ENCODE data around the gene SIAH3.

SIAH3 gene

DNA sequence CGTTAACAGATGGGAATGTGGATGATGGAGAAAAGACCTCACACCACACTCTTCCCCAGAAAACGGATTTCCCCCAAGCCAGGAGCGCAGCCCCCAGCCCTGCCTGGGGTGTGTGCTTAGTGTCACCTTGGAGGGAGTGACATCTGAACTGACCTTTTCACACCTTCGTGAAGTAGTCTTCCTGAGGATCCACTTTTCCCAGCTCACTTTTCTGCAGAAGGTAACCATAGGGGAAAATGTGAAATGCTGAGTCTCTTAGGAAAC, 26.2 kb downstream of the SIAH3 start:
- in situ Hi-C loops (cut with HindIII; ENCODE audit: low sequenced_read_pairs) = no loop called here

DNA sequence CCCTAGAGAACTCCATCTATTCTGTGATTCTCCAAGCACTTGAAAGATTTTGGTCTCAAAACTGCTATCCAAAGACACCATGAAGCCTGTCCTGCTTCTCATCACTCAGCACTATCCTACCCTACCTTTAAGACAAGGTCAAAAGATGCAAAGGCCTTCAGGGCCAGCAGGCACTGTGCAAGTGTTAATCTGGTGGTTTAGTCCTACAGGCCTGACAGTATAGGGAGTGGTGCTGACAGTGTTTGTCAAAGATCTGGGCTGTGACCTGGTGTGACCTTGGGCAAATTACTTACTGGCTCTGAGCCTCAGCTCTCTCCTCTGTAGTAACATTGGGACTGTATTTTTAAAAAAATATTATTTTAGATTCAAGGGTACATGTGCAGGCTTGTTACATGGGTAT, 28.0 kb downstream of the SIAH3 start:
- in situ Hi-C loops (cut with HindIII; ENCODE audit: low sequenced_read_pairs) = loop anchor here (5.0 kb wide), 1 partner anchor 106 kb away; no protein-coding TSS in a partner anchor

DNA sequence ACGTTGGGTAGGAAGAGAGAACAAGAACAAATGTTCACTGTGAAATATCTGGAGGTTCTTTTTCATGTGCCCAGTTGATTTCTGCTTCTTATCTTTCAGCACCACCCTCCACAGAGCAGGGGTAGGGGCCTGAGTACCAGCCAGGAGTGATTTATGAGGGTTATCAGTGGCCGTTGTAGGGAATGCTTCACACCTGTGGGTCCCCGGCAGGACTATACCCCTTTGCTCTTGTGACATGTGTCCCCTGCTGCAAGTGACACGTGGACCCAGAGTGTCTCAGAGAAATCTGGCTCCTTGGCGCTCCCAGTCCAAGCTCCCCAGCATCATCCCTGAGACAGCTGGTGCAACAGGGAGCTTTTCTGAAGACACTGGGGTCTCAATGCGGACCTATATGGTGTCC, 29.7 kb downstream of the SIAH3 start:
- in situ Hi-C loops (cut with HindIII; ENCODE audit: low sequenced_read_pairs) = loop anchor here (5.0 kb wide), 1 partner anchor 105 kb away; no protein-coding TSS in a partner anchor

DNA sequence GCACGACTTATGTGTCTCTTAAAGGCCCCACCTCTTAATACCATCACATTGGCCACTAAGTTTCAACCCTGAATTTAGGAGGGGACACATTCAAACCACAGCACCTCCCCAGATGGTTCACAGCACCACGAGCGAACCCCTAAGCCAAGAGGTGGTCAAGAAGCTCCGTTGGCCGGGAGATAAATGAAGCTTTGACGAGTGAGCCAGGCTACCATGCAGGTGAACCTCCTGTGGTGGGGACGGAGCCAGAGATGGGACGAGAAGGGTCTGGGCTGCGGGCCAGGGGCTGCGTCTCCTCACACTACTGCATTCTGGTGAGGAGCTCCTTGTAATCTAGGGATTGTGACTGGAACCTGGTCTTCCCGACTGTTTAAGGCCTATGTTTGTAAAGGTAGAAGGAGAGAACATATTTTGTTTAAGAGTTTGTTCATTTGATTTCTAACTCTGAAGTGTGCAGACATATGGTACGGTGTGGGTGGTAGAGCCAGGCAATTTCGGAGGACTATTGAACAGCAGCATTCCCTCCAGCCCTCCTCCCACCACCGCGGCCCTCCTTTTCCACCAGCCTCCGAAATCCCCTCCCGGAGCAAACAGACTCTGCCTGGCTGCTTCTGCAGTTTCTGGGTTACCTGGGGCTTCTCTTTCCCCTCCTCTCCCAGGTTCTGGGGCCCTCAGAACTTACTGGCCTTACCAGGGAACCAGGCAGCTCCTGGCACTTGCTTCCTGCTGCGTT, 31.3 kb downstream of the SIAH3 start:
- in situ Hi-C loops (cut with HindIII; ENCODE audit: low sequenced_read_pairs) = loop anchor here (5.0 kb wide), 1 partner anchor 103 kb away; no protein-coding TSS in a partner anchor

DNA sequence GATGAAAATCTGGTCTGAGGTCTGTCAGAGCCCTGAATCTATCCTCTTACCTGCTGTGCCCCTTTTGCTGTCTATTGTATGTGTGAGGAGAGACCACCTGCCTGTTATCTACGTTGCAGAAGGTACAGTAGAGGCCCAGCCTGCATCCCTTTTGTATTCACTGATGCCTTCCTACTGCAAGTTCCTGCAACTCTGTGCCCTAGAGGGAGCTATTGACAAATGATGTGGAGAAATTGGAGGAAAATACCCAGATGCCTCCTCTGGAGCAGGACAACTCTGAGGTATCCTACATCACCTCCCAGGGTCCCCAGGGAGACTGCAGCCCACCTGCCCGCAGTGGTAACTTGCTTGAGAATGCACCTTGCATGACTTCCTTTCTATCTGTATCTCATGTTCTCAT, 33.7 kb downstream of the SIAH3 start:
- in situ Hi-C loops (cut with HindIII; ENCODE audit: low sequenced_read_pairs) = no loop called here

DNA sequence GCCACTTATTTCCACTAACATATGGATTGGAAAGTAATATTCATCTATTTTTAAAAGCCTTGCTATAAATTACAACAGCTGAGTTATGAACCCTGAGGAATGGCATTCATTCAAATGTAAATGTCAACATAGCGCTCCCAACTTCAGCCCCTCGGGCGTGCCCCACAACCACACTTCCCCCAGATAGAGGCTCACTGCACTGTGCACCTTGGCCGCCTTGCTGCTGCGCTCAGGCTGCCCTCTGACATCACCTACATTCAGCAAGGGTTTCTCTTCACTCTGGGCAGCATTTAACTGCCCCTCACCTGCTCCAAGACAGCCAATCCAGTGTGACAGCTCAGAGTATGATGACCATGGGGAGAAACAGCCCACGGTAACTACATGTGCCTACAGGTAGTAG, 35.1 kb downstream of the SIAH3 start:
- in situ Hi-C loops (cut with HindIII; ENCODE audit: low sequenced_read_pairs) = no loop called here

DNA sequence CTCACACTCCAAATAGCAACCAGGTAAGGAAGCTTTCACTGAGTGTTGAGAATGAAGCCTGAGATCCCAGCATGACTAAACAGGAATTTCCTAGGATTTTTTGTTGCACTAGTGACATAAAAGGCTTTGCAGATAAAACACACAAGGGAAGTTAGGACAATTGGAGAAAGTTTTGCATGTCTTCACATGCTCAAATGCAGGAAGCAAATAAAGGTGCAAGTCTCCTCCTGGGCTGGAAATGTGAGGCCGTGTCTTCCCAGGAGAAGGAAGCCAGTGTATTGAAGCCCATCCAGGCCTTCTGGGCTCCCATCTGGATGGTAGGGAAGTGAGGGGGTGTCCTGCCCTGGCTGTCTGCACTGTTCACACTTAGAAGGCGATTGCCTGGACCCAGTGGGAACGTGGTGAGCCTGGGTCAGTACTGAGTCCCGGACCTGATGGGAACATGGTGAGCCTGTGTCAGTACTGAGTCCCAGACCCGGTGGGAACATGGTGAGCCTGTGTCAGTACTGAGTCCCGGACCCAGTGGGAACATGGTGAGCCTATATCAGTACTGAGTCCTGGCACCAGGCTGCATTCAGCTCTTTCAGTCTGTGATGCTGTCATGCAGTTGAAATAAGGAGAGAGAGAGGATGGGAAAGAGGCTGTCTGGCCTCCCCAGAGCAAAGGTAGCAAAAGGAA, 38.7 kb downstream of the SIAH3 start:
- in situ Hi-C loops (cut with HindIII; ENCODE audit: low sequenced_read_pairs) = no loop called here

DNA sequence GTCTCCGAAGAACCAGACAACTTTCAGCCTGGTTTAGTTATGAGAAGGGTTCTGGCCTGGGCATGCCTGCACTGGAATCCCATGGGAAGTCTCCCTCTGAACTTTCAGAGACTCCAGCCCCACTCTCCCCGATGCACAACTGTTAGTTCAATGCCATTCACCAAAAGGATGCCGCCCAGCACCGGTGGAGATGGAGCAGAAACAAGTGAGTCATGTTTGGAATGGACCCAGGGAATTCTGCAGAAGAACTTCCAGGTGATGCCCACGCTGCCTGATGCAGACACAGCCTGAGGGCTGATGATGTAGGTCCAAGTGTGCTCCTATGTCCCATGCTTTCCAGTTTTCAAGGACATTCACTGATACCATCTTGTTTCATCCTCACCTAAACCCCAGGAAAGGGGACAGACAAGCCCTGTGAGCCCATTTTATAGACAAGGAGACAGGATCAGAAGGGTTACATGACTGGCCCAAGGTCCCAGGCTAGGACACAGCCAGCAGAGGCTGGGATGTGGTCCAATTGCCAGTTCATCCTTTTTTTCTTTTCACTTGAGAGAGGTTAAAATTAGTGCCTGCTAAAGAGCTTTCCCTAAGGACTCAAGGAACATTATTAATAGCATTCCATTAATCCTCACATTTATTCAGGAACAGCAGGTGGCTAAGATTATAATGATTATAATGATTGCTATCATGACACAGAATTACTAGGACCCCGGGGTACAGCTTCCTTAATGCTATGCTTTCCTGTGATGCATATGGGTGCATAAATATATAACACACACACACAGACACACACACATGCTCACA, 39.5 kb downstream of the SIAH3 start:
- in situ Hi-C loops (cut with HindIII; ENCODE audit: low sequenced_read_pairs) = no loop called here

DNA sequence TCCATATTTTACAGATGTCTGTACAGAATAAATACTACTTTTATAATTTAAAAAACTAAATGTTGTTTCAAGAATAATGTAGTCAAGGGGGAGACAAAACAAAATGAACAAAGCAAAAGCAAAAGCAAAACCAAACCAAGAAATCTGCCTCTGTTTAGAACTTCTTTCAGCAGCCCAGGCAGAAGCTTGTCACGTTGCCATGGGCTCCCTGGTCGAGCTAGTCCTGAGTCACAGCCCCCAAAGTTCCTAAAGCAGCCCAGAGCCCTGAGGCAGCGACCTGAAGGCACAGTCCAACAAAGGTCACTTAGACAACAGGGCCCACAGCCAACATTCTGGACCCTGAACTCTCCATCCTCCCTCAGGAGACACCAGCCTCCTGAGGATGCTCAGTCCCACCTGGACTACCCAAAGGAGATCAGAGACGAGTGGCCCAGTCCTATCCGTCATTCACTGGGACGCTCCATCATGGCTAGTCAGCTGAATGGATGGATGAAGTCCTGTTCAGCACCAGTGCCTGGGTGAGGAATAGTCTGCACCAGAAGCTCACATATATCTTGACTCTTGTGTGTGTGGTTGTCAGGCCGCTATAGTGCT, 41.7 kb downstream of the SIAH3 start:
- in situ Hi-C loops (cut with HindIII; ENCODE audit: low sequenced_read_pairs) = no loop called here

DNA sequence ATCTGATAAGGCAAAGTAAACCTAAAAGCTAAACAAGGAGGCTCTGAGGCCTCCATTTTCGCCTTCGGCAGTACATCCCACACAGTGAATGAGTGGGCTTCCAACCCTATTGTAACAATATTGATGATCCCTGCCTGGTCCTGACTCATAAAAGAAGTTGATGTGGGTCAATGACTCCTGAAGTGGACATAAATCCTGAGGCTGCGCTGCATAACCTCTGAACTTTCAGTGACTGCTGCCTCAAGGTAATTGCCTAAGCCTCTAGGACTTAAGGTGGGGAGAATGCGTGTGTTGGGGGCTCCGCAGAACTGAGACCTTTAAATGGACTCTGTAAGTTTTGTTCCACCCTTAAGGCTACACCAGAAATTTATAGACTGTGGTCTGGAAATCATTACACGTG, 42.6 kb downstream of the SIAH3 start:
- in situ Hi-C loops (cut with HindIII; ENCODE audit: low sequenced_read_pairs) = no loop called here

DNA sequence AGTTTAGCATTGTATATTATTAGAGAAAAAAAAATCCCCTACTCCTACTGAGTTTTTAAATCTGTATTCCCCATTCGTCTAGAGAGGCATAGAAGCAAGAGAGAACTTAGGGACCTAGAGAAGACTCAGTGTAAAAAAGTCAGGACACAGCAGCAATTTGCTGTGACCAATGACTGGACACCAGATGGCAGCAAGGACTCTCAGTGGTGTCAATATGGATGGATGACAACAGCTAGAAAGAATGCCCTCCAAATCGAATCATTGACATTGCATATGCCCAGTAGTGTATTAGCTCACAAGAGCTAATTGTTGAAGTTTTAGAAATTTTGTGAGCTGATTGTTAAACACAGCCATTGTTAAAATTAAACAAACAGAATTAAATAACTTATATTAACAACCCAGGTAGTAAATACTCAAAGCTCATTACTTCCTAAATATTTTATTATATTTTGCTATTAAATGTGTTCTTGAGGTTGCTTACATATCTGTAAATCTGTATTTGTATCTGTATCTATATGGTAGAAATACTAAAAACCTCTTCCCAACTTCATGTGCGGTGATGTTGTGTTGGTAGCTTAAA, 43.9 kb downstream of the SIAH3 start:
- in situ Hi-C loops (cut with HindIII; ENCODE audit: low sequenced_read_pairs) = no loop called here

DNA sequence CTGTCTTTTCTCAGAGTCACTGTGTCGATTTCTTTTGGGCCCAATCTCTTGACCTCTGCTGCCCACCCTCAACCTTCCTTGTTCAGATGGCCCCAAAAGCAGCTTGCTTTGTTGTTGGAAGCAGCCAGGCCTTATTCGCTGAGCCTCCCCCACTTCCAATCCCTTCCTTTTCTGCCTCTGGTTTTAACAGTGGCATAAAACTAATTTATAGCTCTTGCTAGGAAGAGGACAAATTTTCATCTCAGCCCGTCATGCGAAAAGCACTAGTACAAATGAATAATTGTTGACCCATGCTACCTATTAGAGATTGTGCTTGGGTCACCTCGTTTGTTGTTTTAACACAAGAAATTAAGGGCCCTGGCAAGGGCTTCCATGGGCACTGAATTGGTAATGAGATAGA, 51.1 kb downstream of the SIAH3 start:
- in situ Hi-C loops (cut with HindIII; ENCODE audit: low sequenced_read_pairs) = no loop called here

DNA sequence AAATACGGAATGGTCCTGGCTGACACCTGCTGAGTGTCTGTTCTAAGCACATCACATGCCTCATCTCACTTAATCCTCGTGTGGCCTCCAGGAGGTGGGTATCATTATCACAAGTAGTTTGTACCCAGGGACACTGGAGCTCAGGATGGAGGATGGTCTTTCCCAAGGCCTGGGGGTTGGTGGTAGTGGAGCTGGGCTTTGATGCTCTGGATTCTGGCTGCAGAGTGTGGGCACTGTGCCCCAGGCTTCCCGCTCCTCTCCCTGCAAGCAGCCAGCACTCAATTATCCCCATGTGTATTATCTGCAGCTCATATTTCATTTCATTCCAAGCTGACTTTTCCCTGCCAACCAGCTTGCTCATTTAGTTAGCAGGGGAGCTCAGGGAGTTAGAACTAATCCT, 52.1 kb downstream of the SIAH3 start:
- in situ Hi-C loops (cut with HindIII; ENCODE audit: low sequenced_read_pairs) = no loop called here

DNA sequence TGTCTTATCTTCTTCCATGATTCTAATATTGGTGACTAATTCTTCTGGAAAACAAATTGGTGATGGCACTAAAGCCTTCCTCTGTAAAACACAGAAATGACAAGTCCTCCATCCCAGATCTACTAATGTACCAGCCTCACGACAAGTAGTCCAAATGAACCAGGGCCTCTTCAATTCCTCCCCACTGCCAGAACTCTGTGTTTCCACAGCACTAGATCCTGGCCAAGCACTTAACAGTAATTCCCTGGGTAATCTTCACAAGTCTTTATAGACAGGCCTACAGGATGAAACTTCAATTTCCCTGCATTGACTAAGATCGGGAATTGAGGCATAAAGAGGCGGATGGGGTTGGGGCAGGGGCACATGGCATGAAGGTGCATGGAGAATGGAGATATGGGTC, 52.7 kb downstream of the SIAH3 start:
- in situ Hi-C loops (cut with HindIII; ENCODE audit: low sequenced_read_pairs) = no loop called here

DNA sequence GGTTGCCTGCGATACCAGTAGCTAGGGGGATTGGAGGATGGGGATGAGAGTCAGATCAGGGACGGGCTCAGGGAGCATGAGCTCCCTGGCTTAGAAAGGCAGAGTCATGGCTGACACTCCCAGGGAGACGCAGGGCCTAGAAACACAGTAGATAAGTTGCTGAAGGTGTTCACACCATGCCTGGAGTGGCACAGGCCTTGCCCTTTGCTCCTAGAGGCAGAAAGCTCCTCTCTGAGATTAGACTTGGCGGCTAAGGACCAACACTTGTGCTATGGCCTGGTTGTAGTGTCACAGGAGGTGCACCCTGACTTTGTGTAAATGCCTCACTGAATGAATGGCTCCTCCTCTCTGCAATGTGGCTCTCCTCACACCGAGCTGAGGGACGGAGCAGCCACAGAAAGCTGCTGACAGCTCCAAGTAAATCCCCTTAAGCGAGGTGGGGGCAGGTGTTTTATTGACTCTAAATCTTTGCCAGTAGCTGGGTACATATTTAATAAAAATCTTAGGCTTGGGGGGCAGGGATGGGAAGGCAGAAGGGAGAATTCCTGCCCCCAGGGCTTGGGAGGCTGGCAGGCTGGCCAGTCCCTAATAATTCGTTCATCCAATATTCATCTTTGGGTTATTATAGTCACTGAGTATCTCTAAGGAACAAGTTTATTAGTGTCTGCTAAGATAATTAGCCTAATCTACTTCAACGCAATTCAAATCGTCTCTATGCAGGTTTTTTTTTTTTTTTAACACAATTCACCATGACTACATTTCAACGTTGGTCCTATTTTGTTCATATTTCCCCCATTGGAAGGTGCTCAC, 54.9 kb downstream of the SIAH3 start:
- in situ Hi-C loops (cut with HindIII; ENCODE audit: low sequenced_read_pairs) = no loop called here

DNA sequence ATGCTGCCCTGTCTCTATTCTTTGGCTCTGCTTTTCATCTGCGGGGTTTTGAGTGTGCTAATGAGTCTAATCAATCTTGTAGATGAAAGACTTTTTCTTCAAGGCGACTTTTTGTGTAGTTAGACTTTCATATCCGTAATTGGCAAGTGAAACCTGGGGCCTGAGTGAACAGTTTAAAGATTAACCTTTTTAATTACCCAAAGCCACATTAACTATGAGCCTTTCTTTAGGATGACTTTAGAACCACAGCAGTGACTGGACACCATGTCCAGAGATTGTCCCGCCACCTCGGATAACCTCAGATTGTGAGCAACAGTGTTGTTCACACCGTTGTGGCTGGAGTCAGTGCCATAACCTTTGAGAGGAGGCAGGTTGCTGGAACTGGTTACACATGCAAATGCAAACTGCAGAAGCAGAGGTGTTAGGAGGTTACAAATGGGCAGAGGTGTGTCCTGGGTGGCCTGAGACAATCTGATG, 58.7 kb downstream of the SIAH3 start:
- in situ Hi-C loops (cut with HindIII; ENCODE audit: low sequenced_read_pairs) = no loop called here

DNA sequence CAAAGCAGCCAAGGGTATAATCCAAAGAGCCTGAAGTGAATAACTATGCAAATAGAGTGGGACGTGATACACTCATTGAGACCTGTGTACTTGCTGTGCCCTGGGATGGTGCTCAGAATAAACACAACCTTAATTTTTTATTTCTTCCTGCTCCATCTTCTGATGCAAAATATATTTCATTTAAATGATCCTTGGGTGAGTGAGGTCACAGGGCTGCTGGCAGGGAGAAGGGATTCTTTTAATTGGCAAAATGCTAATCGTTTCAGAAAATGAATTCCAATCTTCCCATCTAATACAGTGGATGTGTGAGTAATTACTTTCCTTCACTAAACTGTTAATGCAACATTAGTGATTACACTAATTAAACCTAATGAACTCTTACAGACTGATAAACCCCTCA, 63.5 kb downstream of the SIAH3 start:
- in situ Hi-C loops (cut with HindIII; ENCODE audit: low sequenced_read_pairs) = no loop called here

DNA sequence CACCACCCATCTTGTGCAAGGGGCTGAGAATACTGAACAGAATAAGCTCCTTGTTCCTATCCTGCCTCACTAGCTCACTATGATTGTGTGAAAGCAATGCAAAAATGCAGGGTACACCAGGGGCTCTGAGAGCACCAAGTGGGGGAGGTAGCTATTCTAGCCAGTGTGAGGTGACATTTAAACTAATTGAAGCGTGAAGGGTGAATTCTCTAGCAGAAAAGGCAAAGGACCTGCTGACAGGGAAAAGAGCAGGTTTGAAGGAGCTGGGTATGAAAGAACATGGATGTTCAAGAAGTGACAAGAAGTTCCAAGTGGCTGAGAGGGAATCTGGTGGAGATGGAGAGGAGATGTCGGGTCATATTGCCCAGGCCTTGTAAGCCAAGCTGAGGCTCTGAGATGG, 64.2 kb downstream of the SIAH3 start:
- in situ Hi-C loops (cut with HindIII; ENCODE audit: low sequenced_read_pairs) = no loop called here

DNA sequence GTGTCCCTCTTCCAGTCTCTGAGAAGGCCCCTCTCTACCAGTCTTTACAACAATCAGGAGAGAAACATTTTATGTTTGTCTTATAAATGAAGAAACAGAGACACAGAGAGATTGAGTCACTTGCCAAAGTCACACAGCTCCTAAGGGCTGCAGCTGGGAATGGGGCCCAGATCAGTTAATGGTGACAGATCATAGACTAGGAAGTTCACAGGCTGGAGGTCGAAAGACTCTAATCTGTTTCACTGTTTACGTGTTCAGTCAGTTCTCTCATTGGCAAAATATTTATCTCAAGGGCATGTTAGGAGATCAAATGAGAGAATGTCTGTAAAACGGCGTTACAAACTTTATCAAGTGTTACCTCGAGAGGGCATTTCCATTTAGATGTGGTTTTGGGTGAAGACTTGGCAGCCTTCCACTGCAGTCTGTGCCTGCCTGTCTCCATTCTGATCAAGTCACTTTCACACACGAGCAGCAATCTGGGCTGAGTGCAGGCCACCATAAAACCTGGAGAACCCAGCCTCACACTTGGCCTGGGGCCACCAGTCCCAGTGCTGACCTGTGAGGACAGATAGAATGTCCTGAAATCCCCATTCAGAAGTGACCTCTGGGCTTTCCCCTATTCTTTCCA, 65.1 kb downstream of the SIAH3 start:
- in situ Hi-C loops (cut with HindIII; ENCODE audit: low sequenced_read_pairs) = no loop called here
